Measurements from ENCODE around the gene EXOC4.
A peak's percentile ranks its signal among the peaks of the same experiment; 100 is the strongest.

EXOC4 gene

DNA sequence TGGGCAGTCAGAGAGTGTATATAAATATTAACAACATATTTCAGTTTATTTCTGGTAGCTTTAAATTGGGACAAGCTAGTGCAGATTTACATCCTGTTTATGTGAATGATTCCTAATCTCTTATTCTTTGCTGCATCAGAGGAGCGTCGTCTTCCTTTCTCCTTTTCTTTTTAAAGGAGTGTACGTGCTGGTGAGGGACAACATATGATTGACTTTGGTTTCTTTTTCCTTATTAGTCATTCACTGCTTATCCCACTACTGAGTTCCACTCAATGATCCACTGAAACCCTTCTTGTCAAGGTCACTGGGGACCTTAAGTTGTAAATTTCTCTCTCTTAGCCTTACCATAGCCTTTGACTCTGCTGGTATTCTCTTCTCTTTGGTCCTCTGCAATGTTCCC lies 116.3 kb downstream of the EXOC4 start:
- CTCF ChIA-PET, result interaction anchor here (0.9 to 1.8 kb wide), 3 partner anchors 12 to 26 kb away, joined by 3 to 4 read pairs (median 3); no protein-coding TSS in a partner anchor
- peak; percentile 5 for DNase-seq (ENCODE audit: extremely low spot score)
- POLR2A ChIA-PET, result no interaction called here

DNA sequence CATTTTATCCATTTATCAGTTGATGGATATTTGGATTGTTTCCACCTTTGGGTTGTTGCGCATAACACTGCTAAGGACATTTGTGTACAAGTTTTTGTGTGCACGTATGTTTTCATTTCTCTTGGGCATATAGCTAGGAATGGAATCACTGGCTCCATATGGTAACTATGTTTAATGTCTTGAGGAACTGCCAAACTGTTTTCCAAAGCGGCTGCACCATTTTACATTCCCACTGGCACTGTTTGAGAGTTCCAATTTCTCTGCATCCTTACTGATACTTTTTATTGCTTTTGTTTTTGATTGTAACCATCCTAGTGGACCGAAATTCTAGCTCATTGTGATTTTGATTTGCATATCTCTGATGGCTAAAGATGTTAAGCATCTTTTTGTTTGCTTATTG lies 118.7 kb downstream of the EXOC4 start:
- TF ChIP-seq, protein P1, sequence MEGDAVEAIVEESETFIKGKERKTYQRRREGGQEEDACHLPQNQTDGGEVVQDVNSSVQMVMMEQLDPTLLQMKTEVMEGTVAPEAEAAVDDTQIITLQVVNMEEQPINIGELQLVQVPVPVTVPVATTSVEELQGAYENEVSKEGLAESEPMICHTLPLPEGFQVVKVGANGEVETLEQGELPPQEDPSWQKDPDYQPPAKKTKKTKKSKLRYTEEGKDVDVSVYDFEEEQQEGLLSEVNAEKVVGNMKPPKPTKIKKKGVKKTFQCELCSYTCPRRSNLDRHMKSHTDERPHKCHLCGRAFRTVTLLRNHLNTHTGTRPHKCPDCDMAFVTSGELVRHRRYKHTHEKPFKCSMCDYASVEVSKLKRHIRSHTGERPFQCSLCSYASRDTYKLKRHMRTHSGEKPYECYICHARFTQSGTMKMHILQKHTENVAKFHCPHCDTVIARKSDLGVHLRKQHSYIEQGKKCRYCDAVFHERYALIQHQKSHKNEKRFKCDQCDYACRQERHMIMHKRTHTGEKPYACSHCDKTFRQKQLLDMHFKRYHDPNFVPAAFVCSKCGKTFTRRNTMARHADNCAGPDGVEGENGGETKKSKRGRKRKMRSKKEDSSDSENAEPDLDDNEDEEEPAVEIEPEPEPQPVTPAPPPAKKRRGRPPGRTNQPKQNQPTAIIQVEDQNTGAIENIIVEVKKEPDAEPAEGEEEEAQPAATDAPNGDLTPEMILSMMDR (IDR thresholded peaks at IDR 0.05; ENCODE audit: control extremely low read depth, extremely low read depth, low read depth, missing control alignments), result no peak
- DNase-seq (ENCODE audit: extremely low spot score), result no peak
- CTCF ChIA-PET, result interaction anchor here (0.8 to 1.2 kb wide), 2 partner anchors 13 to 29 kb away, joined by 3 read pairs; no protein-coding TSS in a partner anchor
- POLR2A ChIA-PET, result no interaction called here

More for the DNA sequence above, 116.3 kb downstream of the EXOC4 start:
- TF ChIP-seq, protein P1 (IDR thresholded peaks at IDR 0.05; ENCODE audit: control extremely low read depth, extremely low read depth, low read depth, missing control alignments), result no peak

DNA sequence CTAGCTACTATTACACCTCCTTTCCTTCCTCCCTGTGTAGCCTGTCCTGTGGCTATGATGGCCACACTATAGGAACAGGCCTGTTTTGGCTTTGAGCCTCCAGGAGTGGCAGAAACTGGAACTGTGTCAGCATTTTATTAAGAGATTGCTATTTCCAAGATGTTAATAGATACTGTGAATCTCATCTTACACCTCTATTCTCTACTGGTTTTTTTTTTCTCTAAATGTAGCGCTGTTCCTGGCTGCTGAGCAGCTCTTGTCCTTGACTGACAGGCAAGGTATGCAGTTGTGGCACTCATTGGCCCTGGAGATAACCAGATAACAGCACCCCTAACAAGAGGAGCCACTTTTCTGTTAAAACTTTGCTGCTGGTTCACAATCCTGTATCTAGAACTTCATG lies 119.5 kb downstream of the EXOC4 start:
- ChIA-PET CTCF (interaction anchor here (0.8 kb wide), 1 partner anchor 29 kb away, joined by 3 read pairs; no protein-coding TSS in a partner anchor), POLR2A (no interaction called here)
- DNase-seq (ENCODE audit: extremely low spot score), result no peak
- TF ChIP-seq, protein P1 (IDR thresholded peaks at IDR 0.05; ENCODE audit: control extremely low read depth, extremely low read depth, low read depth, missing control alignments), result no peak

DNA sequence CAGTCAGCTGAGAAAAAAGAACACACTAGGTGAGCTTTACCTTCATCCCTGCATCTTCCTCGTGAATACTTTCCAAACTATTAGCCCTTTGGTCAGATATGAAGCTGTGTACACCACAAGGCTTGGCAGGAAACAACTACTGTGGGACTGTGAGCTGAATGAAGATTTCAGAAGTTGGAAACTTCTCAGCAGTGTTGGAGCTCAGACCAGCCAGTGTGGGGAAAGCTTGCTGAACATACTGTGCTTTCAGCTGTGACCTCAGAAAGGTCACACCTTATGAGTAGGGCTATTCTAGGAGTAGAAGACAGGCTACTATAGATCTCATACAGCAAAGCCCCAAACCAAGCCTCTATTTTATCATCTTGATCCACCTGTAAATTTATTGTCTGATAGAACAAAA lies 123.6 kb downstream of the EXOC4 start:
- no peak for DNase-seq (ENCODE audit: extremely low spot score)
- TF ChIP-seq, protein P1 (IDR thresholded peaks at IDR 0.05; ENCODE audit: control extremely low read depth, extremely low read depth, low read depth, missing control alignments), result no peak
- POLR2A ChIA-PET, result no interaction called here
- CTCF ChIA-PET, result interaction anchor here (1.4 to 1.9 kb wide), 4 partner anchors 18 to 58 kb away, joined by 3 to 4 read pairs (median 4); no protein-coding TSS in a partner anchor

DNA sequence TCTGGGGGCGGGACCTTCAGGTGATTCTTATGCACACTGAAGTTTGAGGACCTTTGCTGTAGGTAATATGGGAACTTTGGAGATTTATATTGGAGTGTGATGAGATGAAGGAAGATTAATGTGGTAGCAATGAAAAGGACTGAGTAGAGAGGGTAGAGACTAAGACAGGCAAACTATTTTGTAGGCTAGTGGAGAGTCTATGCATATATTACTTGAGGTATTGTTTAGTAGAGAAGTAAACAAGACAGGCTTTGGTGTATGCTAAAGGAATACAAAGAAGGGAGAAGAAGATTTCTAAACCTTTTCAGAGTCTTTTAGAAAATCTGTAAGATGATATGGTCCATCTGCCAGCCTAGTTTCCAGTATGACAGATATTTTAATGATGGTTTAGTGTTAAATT lies 129.1 kb downstream of the EXOC4 start:
- TF ChIP-seq, protein P1 (IDR thresholded peaks at IDR 0.05; ENCODE audit: control extremely low read depth, extremely low read depth, low read depth, missing control alignments), result no peak
- POLR2A ChIA-PET, result no interaction called here

DNA sequence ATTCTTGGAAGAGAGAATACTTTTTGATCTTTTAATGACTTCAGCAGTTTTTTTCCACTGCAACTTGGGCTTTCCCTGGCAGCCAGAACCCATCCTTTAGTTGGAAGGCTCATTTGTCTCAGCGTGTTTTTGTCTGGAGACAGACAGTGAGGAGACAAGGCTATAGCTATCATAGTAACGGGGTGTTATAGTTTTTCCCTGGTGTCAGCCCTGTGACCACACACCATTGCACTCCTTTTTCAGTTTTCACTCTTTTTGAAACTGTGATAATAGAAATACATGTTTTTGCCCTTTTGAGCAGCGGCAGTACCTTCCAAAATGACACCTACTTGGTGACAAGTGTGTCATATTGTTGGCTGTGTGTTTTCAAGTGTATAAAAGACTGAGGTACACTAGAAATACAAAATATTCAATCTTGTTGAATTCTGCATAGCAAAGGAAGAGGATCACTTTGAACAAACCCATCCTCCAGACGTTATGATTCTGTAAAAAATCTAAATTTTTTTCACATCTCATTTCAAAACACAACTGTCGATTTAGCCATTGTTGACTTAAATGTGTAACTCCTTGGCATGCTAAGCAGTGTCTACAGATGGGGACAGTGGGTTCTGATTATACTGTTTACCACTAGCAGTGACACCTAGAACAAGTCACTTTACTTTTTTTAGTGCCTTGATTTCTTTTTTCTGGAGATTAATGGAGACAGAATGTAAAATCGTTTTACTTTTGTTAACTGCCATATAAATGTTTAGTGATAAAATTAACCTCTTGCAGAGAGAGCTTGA lies 130.1 kb downstream of the EXOC4 start:
- ChIA-PET POLR2A (no interaction called here), CTCF (no interaction called here)
- TF ChIP-seq, protein P1 (IDR thresholded peaks at IDR 0.05; ENCODE audit: control extremely low read depth, extremely low read depth, low read depth, missing control alignments), result no peak
- no peak for DNase-seq (ENCODE audit: extremely low spot score)

More for the DNA sequence above, 129.1 kb downstream of the EXOC4 start:
- DNase-seq (ENCODE audit: extremely low spot score), result no peak
- CTCF ChIA-PET, result no interaction called here

Measured in GM10248 (cell line).